Lower lobe of right lung (tissue), 2 donors: Measurements from ENCODE around the gene USF2. TPM values are rescaled to one million over a fixed set of nuclear protein-coding genes. Genes with fewer than 3 reads are reported as not detected.
A peak's percentile ranks its signal among the peaks of the same experiment; 100 is the strongest.

Source experiments
- ATAC-seq, 2 donors: fragments of 200-7000 bp; cut with Tn5 transposase; one replicate each; pipeline ENCODE4 v1.9.1; 2020 to 2022; ENCODE audit warnings: mild to moderate bottlenecking in 2 of 2, moderate library complexity in 2 of 2
- DNase-seq: peaks from one replicate; pipeline ENCODE4 v3.0.0-alpha.2; 2020
- H3K27ac ChIP-seq: fragments of 200-600 bp; one replicate; pipeline ENCODE4 v1.8.0; 2022
- H3K27me3 ChIP-seq: fragments of 200-600 bp; one replicate; pipeline ENCODE4 v1.8.0; 2022; ENCODE audit warnings: low read depth
- H3K36me3 ChIP-seq: fragments of 200-600 bp; one replicate; pipeline ENCODE4 v1.8.0; 2022; ENCODE audit warnings: mild to moderate bottlenecking
- H3K4me1 ChIP-seq: fragments of 200-600 bp; one replicate; pipeline ENCODE4 v1.8.0; 2022
- H3K4me3 ChIP-seq: fragments of 200-600 bp; one replicate; pipeline ENCODE4 v1.8.0; 2022; ENCODE audit warnings: mild to moderate bottlenecking
- H3K9me3 ChIP-seq: fragments of 200-600 bp; one replicate; pipeline ENCODE4 v1.8.0; 2022
- CTCF ChIP-seq: fragments of 200-600 bp; IDR thresholded peaks from one replicate; pipeline ENCODE4 v1.8.0; 2022; ENCODE audit warnings: antibody characterized with exemption, mild to moderate bottlenecking
- intact Hi-C: fragments of 100-400 bp; cut with DNase I; formaldehyde crosslinking; loops from one replicate; pipeline ENCODE4 v1.11.0; 2022
- total RNA-seq: library from RNA; stranded (reverse); fragmentation: NEBNext Ultra II Directional; extraction: Animal tissue kit (Norgen Biotek cat#: 25700); gene quantifications from one replicate; pipeline ENCODE4 v1.2.1, GENCODE V29; 2021
- donor health status: DM: no; HTN: yes; CAD: no; lungs with severe emphysema.

The USF2 gene
- total RNA-seq, 1 donor from 2014 or later: 171 TPM

- DNase-seq (no peak), ATAC-seq (peak in 1 of 2 donors; percentile 5)
- intact Hi-C loops: no loop called here
- no peak for TF ChIP-seq CTCF
- no peaks in the 10 kb centered on the region for H3K9me3 ChIP-seq
- H3K27me3 ChIP-seq: no peaks in the 10 kb centered on the region
- peaks cover 25% of the 10 kb centered on the region for H3K4me1 ChIP-seq
- no peak overlapping the region for H3K27ac ChIP-seq
- no peak overlapping the region for H3K4me3 ChIP-seq
- H3K36me3 ChIP-seq: no peaks in the 10 kb centered on the region
Measured at GRCh38 chr19:35223084-35223790, 45.5 kb upstream of the USF2 start.

GRCh38 chr19:35223862-35224505 is 44.8 kb upstream of the USF2 start:
- no peak overlapping the region for H3K4me3 ChIP-seq
- no peaks in the 10 kb centered on the region for H3K9me3 ChIP-seq
- peak in 1 of 2 donors; percentile 20 for ATAC-seq
- H3K36me3 ChIP-seq: no peaks in the 10 kb centered on the region
- TF ChIP-seq CTCF: no peak
- intact Hi-C loops: no loop called here
- H3K4me1 ChIP-seq: peaks cover 25% of the 10 kb centered on the region
- peak overlapping the region; percentile 41 for H3K27ac ChIP-seq
- no peaks in the 10 kb centered on the region for H3K27me3 ChIP-seq
- DNase-seq: no peak

DNA sequence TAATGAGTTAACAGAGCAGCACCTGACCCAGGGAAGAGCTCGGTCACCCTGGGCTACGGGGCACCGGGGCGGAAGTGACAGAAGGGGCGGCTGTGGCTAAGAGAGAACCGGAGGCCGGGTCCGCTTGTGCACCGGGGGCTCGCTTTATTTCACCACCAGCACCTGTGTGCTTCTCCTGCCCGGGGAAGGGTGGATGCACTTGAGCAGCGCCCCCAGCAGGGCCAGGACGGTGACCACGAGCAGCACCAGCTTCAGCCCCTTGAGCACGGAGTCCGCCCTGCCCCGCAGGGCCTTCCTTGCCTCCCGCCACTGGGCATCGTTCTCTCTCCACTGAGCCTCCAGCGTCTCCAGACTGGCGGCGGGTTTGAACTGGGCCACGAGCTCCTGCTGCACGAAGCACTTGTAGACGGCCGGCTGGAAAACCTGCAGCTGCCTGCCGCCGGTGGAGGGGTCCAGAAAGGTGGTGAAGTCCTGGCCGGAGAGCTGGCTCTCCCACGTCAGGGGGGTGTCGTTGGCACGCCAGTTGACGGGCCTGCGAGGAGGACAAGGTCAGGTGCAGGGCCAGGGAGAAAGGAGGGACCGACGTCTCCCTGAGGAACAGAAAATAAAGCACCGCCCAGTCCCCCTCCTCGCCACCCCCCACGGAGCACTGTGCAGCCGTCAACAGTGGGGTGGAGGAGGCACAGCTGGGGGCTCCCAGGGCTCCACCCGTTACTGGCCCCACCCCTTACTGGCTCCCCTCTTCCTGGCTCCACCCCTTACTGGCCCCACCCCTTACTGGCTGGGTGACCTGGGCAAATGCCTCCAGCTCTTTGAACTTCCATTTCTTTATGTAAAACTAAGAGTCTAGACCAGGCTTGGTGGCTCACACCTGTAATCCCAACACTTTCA is 43.8 kb upstream of the USF2 start:
- intact Hi-C loops: no loop called here
- no peaks in the 10 kb centered on the region for H3K27me3 ChIP-seq
- H3K9me3 ChIP-seq: no peaks in the 10 kb centered on the region
- TF ChIP-seq CTCF: no peak
- no peak overlapping the region for H3K27ac ChIP-seq
- peak; percentile 60 for DNase-seq
- peak; percentile 76 to 81 for ATAC-seq
- H3K4me1 ChIP-seq: peaks cover 25% of the 10 kb centered on the region
- no peaks in the 10 kb centered on the region for H3K36me3 ChIP-seq
- no peak overlapping the region for H3K4me3 ChIP-seq

DNA sequence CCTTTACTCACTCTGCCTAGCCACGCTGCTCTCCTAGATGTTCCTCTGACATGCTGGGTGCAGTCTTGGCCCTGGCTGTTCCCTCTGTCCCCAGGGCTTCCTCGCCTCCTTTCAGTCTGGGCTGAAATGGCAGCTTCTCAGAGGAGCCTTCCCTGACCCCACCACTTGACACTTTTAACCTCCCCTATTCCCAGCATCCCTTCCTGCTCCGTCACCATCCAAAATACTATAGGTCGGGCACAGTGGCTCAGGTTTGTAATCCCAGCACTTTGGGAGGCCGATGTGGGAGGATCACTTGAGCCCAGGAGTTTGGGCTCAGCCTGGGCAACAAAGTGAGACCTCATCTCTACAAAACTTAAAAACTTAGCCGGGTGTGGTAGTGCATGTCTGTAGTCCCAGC is 42.8 kb upstream of the USF2 start:
- DNase-seq (no peak), ATAC-seq (no peak)
- no peaks in the 10 kb centered on the region for H3K36me3 ChIP-seq
- no peak for TF ChIP-seq CTCF
- no peaks in the 10 kb centered on the region for H3K27me3 ChIP-seq
- no peak overlapping the region for H3K4me3 ChIP-seq
- intact Hi-C loops: no loop called here
- H3K9me3 ChIP-seq: no peaks in the 10 kb centered on the region
- no peak overlapping the region for H3K27ac ChIP-seq
- H3K4me1 ChIP-seq: peaks cover 20% of the 10 kb centered on the region

- Histone ChIP-seq H3K4me3 (no peak overlapping the region), H3K27ac (no peak overlapping the region), H3K36me3 (no peaks in the 10 kb centered on the region), H3K27me3 (no peaks in the 10 kb centered on the region), H3K9me3 (no peaks in the 10 kb centered on the region), H3K4me1 (peaks cover 20% of the 10 kb centered on the region)
- TF ChIP-seq CTCF: no peak
- intact Hi-C loops: no loop called here
- no peak for ATAC-seq
- no peak for DNase-seq
Measured at GRCh38 chr19:35226748-35227147, 42.0 kb upstream of the USF2 start.
